GM12801 (cell line): ENCODE data around the gene ZBTB12.

Source experiments
- CTCF ChIP-seq: IDR thresholded peaks from one replicate; pipeline ENCODE4 v1.5.1; 2011; ENCODE audit warnings: control low read depth; ENCODE audit not compliant: insufficient read length; ENCODE audit errors: extremely low read depth

ZBTB12 gene

GRCh38 chr6:31946370-31946885 is 44.5 kb upstream of the ZBTB12 start:
- no peak for TF ChIP-seq CTCF

- no peak for TF ChIP-seq CTCF
Measured at GRCh38 chr6:31945507-31946369, 43.9 kb upstream of the ZBTB12 start, which contains the start of gene CFB. CFB (plus strand) TSS chr6:31946095; CDS start chr6:31946222, 127 bp downstream.

GRCh38 chr6:31945154-31945506 is 43.2 kb upstream of the ZBTB12 start:
- no peak for TF ChIP-seq CTCF

- no peak for TF ChIP-seq CTCF
Measured at GRCh38 chr6:31943742-31944141, 41.9 kb upstream of the ZBTB12 start.

- TF ChIP-seq CTCF, result no peak
Measured at GRCh38 chr6:31940256-31940664, 38.4 kb upstream of the ZBTB12 start.

- no peak for TF ChIP-seq CTCF
Measured at GRCh38 chr6:31935823-31936222, 33.9 kb upstream of the ZBTB12 start.

GRCh38 chr6:31935021-31935420 is 33.1 kb upstream of the ZBTB12 start:
- TF ChIP-seq CTCF, result no peak
